Measurements from ENCODE around the gene CECR2. TPM values are rescaled to one million over a fixed set of nuclear protein-coding genes. Genes with fewer than 3 reads are reported as not detected.

The CECR2 gene
- total RNA-seq (2014; rRNA removed; shearing (Covaris generic)), result 2.3 and 2.6 TPM in 2 replicates

- DNase-seq (ENCODE audit: low read depth), result peak; percentile 78
Observed at GRCh38 chr22:17369439-17370025, at the start of gene CECR2. Gene CECR2 (plus strand): TSS chr22:17369460. CDS start chr22:17369784, 324 bp downstream.

- DNase-seq (ENCODE audit: low read depth), result no peak
Observed at GRCh38 chr22:17319546-17319945, 49.7 kb upstream of the CECR2 start.

GRCh38 chr22:17322511-17322910 is 46.7 kb upstream of the CECR2 start:
- no peak for DNase-seq (ENCODE audit: low read depth)

- DNase-seq (ENCODE audit: low read depth), result no peak
Observed at GRCh38 chr22:17331690-17332089, 37.6 kb upstream of the CECR2 start.

- no peak for DNase-seq (ENCODE audit: low read depth)
Observed at GRCh38 chr22:17332109-17332800, 37.0 kb upstream of the CECR2 start.

- no peak for DNase-seq (ENCODE audit: low read depth)
Observed at GRCh38 chr22:17334059-17334458, 35.2 kb upstream of the CECR2 start.

GRCh38 chr22:17334983-17335382 is 34.3 kb upstream of the CECR2 start:
- DNase-seq (ENCODE audit: low read depth), result no peak

- no peak for DNase-seq (ENCODE audit: low read depth)
Observed at GRCh38 chr22:17336061-17336460, 33.2 kb upstream of the CECR2 start.

- DNase-seq (ENCODE audit: low read depth), result no peak
Observed at GRCh38 chr22:17337639-17338038, 31.6 kb upstream of the CECR2 start.

- DNase-seq (ENCODE audit: low read depth), result no peak
Observed at GRCh38 chr22:17339095-17339693, 30.1 kb upstream of the CECR2 start.

- DNase-seq (ENCODE audit: low read depth), result no peak
Observed at GRCh38 chr22:17342361-17342760, 26.9 kb upstream of the CECR2 start.

GRCh38 chr22:17343766-17344165 is 25.5 kb upstream of the CECR2 start:
- DNase-seq (ENCODE audit: low read depth), result no peak

- DNase-seq (ENCODE audit: low read depth), result no peak
Observed at GRCh38 chr22:17346578-17346977, 22.7 kb upstream of the CECR2 start.

GRCh38 chr22:17347724-17348123 is 21.5 kb upstream of the CECR2 start:
- no peak for DNase-seq (ENCODE audit: low read depth)

- DNase-seq (ENCODE audit: low read depth), result no peak
Observed at GRCh38 chr22:17348464-17349103, 20.7 kb upstream of the CECR2 start.

GRCh38 chr22:17349172-17349571 is 20.1 kb upstream of the CECR2 start:
- no peak for DNase-seq (ENCODE audit: low read depth)

- DNase-seq (ENCODE audit: low read depth), result peak; percentile 45
Observed at GRCh38 chr22:17350292-17350691, 19.0 kb upstream of the CECR2 start.

GRCh38 chr22:17352798-17353197 is 16.5 kb upstream of the CECR2 start:
- no peak for DNase-seq (ENCODE audit: low read depth)

GRCh38 chr22:17357688-17358087 is 11.6 kb upstream of the CECR2 start:
- no peak for DNase-seq (ENCODE audit: low read depth)

- DNase-seq (ENCODE audit: low read depth), result no peak
Observed at GRCh38 chr22:17358415-17358814, 10.8 kb upstream of the CECR2 start.

- peak; percentile 51 for DNase-seq (ENCODE audit: low read depth)
Observed at GRCh38 chr22:17359501-17359900, 9.8 kb upstream of the CECR2 start.

- peak; percentile 37 for DNase-seq (ENCODE audit: low read depth)
Observed at GRCh38 chr22:17366329-17366728, 2.9 kb upstream of the CECR2 start.

GRCh38 chr22:17366830-17367229 is 2.4 kb upstream of the CECR2 start:
- peak; percentile 78 for DNase-seq (ENCODE audit: low read depth)

Data from Daoy (cell line).